ENCODE results near the gene PIP5K1C. TPM values are rescaled to one million over a fixed set of nuclear protein-coding genes. Genes with fewer than 3 reads are reported as not detected.

The PIP5K1C gene
- total and polyA plus RNA-seq, 8 donors = 20.2 to 42.2 (median 27.0) TPM

DNA sequence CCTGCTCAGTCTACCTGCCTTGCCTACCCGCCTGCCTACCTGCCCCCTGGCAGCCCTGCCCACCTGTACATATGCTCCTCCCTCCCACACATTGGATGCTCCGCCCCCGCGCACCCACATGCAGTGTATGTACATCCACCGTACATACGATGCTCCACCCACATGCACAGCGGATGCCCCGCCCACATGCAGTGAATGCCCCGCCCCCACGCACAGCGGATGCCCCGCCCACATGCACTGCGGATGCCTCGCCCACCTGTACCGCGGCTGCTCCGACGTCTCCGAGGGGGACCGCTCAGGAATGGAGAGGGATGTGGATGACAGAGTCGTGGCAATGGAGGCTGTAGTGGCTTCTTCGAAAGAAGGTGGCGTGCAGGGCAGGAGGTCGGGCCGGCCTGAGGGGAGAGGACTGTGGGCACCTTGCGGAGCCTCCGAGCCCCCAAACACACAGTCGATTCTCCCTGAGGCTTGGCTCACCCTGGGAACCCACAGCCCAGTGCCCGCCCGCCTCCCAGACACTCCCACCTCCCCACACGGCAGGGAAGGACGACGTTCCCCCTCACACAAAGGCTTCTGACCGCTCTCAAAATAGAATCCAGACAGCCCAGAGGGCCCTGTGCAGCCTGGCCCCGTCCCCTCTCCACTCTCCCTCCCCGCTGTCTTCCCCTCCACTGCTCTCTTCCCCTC, 57.1 kb downstream of the PIP5K1C start:
- no peaks in the 10 kb centered on the region for H3K4me1 ChIP-seq
- no peak overlapping the region for H3K27ac ChIP-seq
- peaks cover 0 to 96% of the 10 kb centered on the region in 2 donors for H3K36me3 ChIP-seq
- ATAC-seq = no peak
- H3K27me3 ChIP-seq = no peaks in the 10 kb centered on the region
- intact Hi-C loops (cut with DNase I) = no loop called here
- TF ChIP-seq, protein P1, sequence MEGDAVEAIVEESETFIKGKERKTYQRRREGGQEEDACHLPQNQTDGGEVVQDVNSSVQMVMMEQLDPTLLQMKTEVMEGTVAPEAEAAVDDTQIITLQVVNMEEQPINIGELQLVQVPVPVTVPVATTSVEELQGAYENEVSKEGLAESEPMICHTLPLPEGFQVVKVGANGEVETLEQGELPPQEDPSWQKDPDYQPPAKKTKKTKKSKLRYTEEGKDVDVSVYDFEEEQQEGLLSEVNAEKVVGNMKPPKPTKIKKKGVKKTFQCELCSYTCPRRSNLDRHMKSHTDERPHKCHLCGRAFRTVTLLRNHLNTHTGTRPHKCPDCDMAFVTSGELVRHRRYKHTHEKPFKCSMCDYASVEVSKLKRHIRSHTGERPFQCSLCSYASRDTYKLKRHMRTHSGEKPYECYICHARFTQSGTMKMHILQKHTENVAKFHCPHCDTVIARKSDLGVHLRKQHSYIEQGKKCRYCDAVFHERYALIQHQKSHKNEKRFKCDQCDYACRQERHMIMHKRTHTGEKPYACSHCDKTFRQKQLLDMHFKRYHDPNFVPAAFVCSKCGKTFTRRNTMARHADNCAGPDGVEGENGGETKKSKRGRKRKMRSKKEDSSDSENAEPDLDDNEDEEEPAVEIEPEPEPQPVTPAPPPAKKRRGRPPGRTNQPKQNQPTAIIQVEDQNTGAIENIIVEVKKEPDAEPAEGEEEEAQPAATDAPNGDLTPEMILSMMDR (IDR thresholded peaks at IDR 0.05) = no peak
- no peaks in the 10 kb centered on the region for H3K9me3 ChIP-seq
- no peak for DNase-seq
- no peak overlapping the region for H3K4me3 ChIP-seq

DNA sequence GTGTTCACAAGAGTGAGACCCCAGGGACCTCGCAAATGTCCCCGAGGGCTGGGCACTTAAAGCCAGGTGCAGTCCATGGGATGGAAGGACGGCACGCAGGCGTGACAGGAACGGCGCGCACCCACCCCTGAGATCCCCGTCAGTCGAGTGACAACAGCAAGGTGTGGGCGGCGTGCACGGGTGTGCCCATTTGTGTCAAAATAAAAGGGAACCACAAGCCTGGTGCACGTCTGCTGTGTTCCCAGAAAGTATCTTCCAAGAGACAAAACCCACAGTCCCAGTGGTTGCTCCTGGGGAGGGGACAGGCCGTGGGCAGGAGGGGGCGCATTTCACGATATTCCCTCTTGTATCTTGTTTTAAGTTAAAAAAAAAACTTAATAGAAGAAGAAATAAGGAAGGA, 58.0 kb downstream of the PIP5K1C start:
- DNase-seq (no peak), ATAC-seq (no peak)
- Histone ChIP-seq H3K27me3 (no peaks in the 10 kb centered on the region), H3K36me3 (peaks cover 0 to 96% of the 10 kb centered on the region in 2 donors), H3K4me3 (no peak overlapping the region), H3K27ac (no peak overlapping the region), H3K4me1 (no peaks in the 10 kb centered on the region), H3K9me3 (no peaks in the 10 kb centered on the region)
- TF ChIP-seq, protein P1 (IDR thresholded peaks at IDR 0.05) = no peak
- intact Hi-C loops (cut with DNase I) = no loop called here

DNA sequence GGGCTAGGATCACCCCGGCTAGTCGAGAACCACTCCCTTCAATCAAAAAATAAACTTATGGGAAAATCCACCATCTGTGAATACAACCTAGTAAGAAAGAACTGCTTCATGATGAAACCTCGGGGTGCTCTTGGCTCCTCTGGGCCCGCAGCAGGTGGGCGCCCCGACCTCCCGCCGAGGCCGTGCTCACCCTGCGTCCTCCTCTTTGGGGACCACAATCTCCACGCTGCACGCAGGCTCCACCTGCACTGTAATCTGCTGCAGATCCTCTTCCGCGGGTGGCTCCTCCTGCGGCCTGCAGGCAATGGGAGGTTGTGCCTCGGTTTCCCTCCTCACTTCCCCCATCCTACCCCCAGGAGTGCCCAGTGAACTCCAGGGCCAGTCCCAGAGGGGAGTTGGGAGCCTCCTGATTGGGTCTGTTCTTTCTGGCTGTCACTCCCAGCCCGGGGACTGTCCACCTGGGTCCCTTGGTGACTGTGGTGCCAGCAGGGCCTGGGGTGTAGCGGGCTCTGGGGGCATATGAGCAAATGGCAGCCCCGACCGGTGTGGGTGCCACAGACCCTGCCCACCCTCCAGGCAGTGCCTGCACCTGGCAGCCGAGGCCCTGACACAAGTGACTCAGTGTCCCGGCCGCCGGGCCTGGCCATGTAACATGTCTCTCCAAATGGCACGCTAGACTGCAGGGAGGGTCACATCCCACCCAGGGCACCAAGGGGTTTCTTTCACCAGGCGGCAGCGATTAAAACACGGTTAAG, 58.6 kb downstream of the PIP5K1C start:
- intact Hi-C loops (cut with DNase I) = no loop called here
- no peaks in the 10 kb centered on the region for H3K9me3 ChIP-seq
- no peaks in the 10 kb centered on the region for H3K27me3 ChIP-seq
- no peak for DNase-seq
- H3K36me3 ChIP-seq = peaks cover 0 to 100% of the 10 kb centered on the region in 2 donors
- no peak overlapping the region for H3K27ac ChIP-seq
- ATAC-seq = no peak
- TF ChIP-seq, protein P1 (IDR thresholded peaks at IDR 0.05) = no peak
- H3K4me1 ChIP-seq = no peaks in the 10 kb centered on the region
- no peak overlapping the region for H3K4me3 ChIP-seq

DNA sequence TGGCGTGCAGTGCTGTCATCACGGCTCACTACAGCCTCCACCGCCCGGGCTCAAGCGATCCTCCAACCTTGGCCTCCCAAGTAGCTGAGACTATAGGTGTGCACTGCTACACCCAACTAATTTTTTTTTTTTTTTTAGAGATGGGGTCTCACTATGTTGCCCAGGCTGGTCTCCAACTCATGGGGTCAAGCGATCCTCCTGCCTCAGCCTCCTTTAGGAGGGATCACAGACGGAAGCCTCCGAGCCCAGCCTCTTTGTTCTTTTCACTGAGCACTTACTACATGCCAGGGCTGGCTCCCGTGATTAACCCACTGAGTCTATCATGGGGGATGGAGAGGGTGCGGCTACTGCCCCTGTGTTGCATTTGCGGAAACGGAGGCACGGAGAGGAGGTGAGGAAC, 60.8 kb downstream of the PIP5K1C start:
- TF ChIP-seq, protein P1 (IDR thresholded peaks at IDR 0.05) = no peak
- no peaks in the 10 kb centered on the region for H3K9me3 ChIP-seq
- H3K27ac ChIP-seq = no peak overlapping the region
- no peaks in the 10 kb centered on the region for H3K4me1 ChIP-seq
- H3K27me3 ChIP-seq = no peaks in the 10 kb centered on the region
- H3K4me3 ChIP-seq = no peak overlapping the region
- ATAC-seq = no peak
- no peak for DNase-seq
- H3K36me3 ChIP-seq = peaks cover 0 to 89% of the 10 kb centered on the region in 2 donors
- intact Hi-C loops (cut with DNase I) = no loop called here
